Activated naive CD4-positive, alpha-beta T cell treated with anti-CD3 and anti-CD28 coated beads, Interleukin-2, amount 10 ng/mL, durations not matched to agents 7 days and 5 days (primary cell): ENCODE results near the gene ARMH1.
A peak's percentile ranks its signal among the peaks of the same experiment; 100 is the strongest.
"Not testable (repeated sequence)": the region's sequence is repeated elsewhere in the genome, so short reads cannot be mapped to it uniquely, and the experiment has no call there.

Source experiments
- CTCF ChIA-PET: fragments of 350-600 bp; sonication (Branson Sonifier 250); formaldehyde crosslinking; loops from one replicate; lab custom pipeline; 2021; ENCODE audit warnings: antibody characterized with exemption; lab: Charles Lee
- DNase-seq: peaks from one replicate; pipeline ENCODE4 v3.0.0-alpha.2; 2020
- H3K27ac Mint-ChIP-seq: one replicate; pipeline ENCODE4 v1.8.0; 2021; ENCODE audit warnings: mild to moderate bottlenecking, moderate library complexity, mixed read lengths
- H3K27me3 Mint-ChIP-seq: one replicate; pipeline ENCODE4 v1.8.0; 2021; ENCODE audit warnings: mild to moderate bottlenecking, mixed read lengths
- H3K36me3 Mint-ChIP-seq: one replicate; pipeline ENCODE4 v1.8.0; 2021; ENCODE audit warnings: mixed read lengths
- H3K4me1 Mint-ChIP-seq: one replicate; pipeline ENCODE4 v1.8.0; 2021; ENCODE audit warnings: mixed read lengths
- H3K4me3 Mint-ChIP-seq: one replicate; pipeline ENCODE4 v1.8.0; 2021; ENCODE audit warnings: mild to moderate bottlenecking, moderate library complexity, mixed read lengths
- H3K9me3 Mint-ChIP-seq: one replicate; pipeline ENCODE4 v1.8.0; 2021; ENCODE audit warnings: mixed read lengths

Gene ARMH1

GRCh38 chr1:44682883-44683265 is 8.4 kb downstream of the ARMH1 start:
- Mint-ChIP-seq H3K36me3 (no peaks in the 10 kb centered on the region), H3K27me3 (peaks cover 3% of the 10 kb centered on the region), H3K27ac (no peak overlapping the region), H3K9me3 (no peaks in the 10 kb centered on the region), H3K4me3 (no peak overlapping the region), H3K4me1 (peaks cover 2% of the 10 kb centered on the region)
- no peak for DNase-seq
- CTCF ChIA-PET, result interaction anchor here (0.6 to 2.0 kb wide), 2 partner anchors 24 to 1179 kb away, joined by 3 to 7 read pairs; no protein-coding TSS in a partner anchor

- peaks cover 3% of the 10 kb centered on the region for H3K27me3 Mint-ChIP-seq
- H3K9me3 Mint-ChIP-seq, result no peaks in the 10 kb centered on the region
- CTCF ChIA-PET, result interaction anchor here (0.7 to 2.0 kb wide), 4 partner anchors 8 to 31 kb away, joined by 3 to 7 read pairs (median 4); partner anchors contain the start of genes ARMH1 and TMEM53
- H3K4me1 Mint-ChIP-seq, result peaks cover 2% of the 10 kb centered on the region
- no peak overlapping the region for H3K27ac Mint-ChIP-seq
- H3K36me3 Mint-ChIP-seq, result no peaks in the 10 kb centered on the region
- DNase-seq, result no peak
- no peak overlapping the region for H3K4me3 Mint-ChIP-seq
Measured at GRCh38 chr1:44684525-44684924, 10.0 kb downstream of the ARMH1 start.

GRCh38 chr1:44685218-44685617 is 10.7 kb downstream of the ARMH1 start:
- Mint-ChIP-seq H3K36me3 (no peaks in the 10 kb centered on the region), H3K9me3 (no peaks in the 10 kb centered on the region), H3K27ac (no peak overlapping the region), H3K27me3 (no peaks in the 10 kb centered on the region), H3K4me3 (no peak overlapping the region), H3K4me1 (peaks cover 2% of the 10 kb centered on the region)
- no peak for DNase-seq
- CTCF ChIA-PET, result interaction anchor here (1.6 kb wide), 1 partner anchor 9 kb away, joined by 4 read pairs; no protein-coding TSS in a partner anchor

GRCh38 chr1:44685881-44686280 is 11.4 kb downstream of the ARMH1 start:
- H3K36me3 Mint-ChIP-seq, result no peaks in the 10 kb centered on the region
- H3K4me1 Mint-ChIP-seq, result peaks cover 2% of the 10 kb centered on the region
- CTCF ChIA-PET, result no interaction called here
- no peak overlapping the region for H3K27ac Mint-ChIP-seq
- H3K27me3 Mint-ChIP-seq, result no peaks in the 10 kb centered on the region
- H3K9me3 Mint-ChIP-seq, result no peaks in the 10 kb centered on the region
- DNase-seq, result no peak
- H3K4me3 Mint-ChIP-seq, result no peak overlapping the region

- CTCF ChIA-PET, result no interaction called here
- H3K9me3 Mint-ChIP-seq, result no peaks in the 10 kb centered on the region
- H3K27me3 Mint-ChIP-seq, result peaks cover 6% of the 10 kb centered on the region
- peaks cover 2% of the 10 kb centered on the region for H3K4me1 Mint-ChIP-seq
- no peak overlapping the region for H3K4me3 Mint-ChIP-seq
- H3K27ac Mint-ChIP-seq, result no peak overlapping the region
- H3K36me3 Mint-ChIP-seq, result no peaks in the 10 kb centered on the region
- DNase-seq, result no peak
Measured at GRCh38 chr1:44688760-44689446, 14.4 kb downstream of the ARMH1 start.

GRCh38 chr1:44689447-44689765 is 14.9 kb downstream of the ARMH1 start:
- Mint-ChIP-seq H3K9me3 (no peaks in the 10 kb centered on the region), H3K27ac (no peak overlapping the region), H3K27me3 (peaks cover 6% of the 10 kb centered on the region), H3K4me3 (no peak overlapping the region), H3K36me3 (no peaks in the 10 kb centered on the region), H3K4me1 (peaks cover 2% of the 10 kb centered on the region)
- DNase-seq, result no peak
- CTCF ChIA-PET, result no interaction called here

- no peak overlapping the region for H3K4me3 Mint-ChIP-seq
- no peak for DNase-seq
- no peak overlapping the region for H3K27ac Mint-ChIP-seq
- peaks cover 15% of the 10 kb centered on the region for H3K4me1 Mint-ChIP-seq
- peaks cover 9% of the 10 kb centered on the region for H3K27me3 Mint-ChIP-seq
- no peaks in the 10 kb centered on the region for H3K36me3 Mint-ChIP-seq
- no peaks in the 10 kb centered on the region for H3K9me3 Mint-ChIP-seq
- CTCF ChIA-PET, result no interaction called here
Measured at GRCh38 chr1:44693159-44693558, 18.6 kb downstream of the ARMH1 start.

- peaks cover 9% of the 10 kb centered on the region for H3K27me3 Mint-ChIP-seq
- no peak for DNase-seq
- CTCF ChIA-PET, result no interaction called here
- no peaks in the 10 kb centered on the region for H3K9me3 Mint-ChIP-seq
- no peaks in the 10 kb centered on the region for H3K36me3 Mint-ChIP-seq
- H3K4me3 Mint-ChIP-seq, result no peak overlapping the region
- no peak overlapping the region for H3K27ac Mint-ChIP-seq
- H3K4me1 Mint-ChIP-seq, result peaks cover 15% of the 10 kb centered on the region
Measured at GRCh38 chr1:44693900-44694299, 19.4 kb downstream of the ARMH1 start.

- CTCF ChIA-PET, result interaction anchor here (0.7 kb wide), 1 partner anchor 86 kb away, joined by 3 read pairs; no protein-coding TSS in a partner anchor
- no peak overlapping the region for H3K4me3 Mint-ChIP-seq
- H3K4me1 Mint-ChIP-seq, result peaks cover 15% of the 10 kb centered on the region
Measured at GRCh38 chr1:44694863-44695478, 20.5 kb downstream of the ARMH1 start.

GRCh38 chr1:44695671-44696070 is 21.2 kb downstream of the ARMH1 start:
- H3K9me3 Mint-ChIP-seq, result no peaks in the 10 kb centered on the region
- CTCF ChIA-PET, result interaction anchor here (0.7 to 0.8 kb wide), 2 partner anchors 14 to 85 kb away, joined by 3 read pairs; no protein-coding TSS in a partner anchor
- H3K27me3 Mint-ChIP-seq, result peaks cover 9% of the 10 kb centered on the region
- H3K4me1 Mint-ChIP-seq, result peaks cover 15% of the 10 kb centered on the region
- DNase-seq, result no peak
- peaks cover 1% of the 10 kb centered on the region for H3K36me3 Mint-ChIP-seq
- no peak overlapping the region for H3K4me3 Mint-ChIP-seq
- H3K27ac Mint-ChIP-seq, result no peak overlapping the region

More at GRCh38 chr1:44694863-44695478, 20.5 kb downstream of the ARMH1 start:
- Mint-ChIP-seq H3K9me3 (no peaks in the 10 kb centered on the region), H3K27me3 (peaks cover 9% of the 10 kb centered on the region), H3K36me3 (peaks cover under 1% of the 10 kb centered on the region), H3K27ac (no peak overlapping the region)
- no peak for DNase-seq

- no peaks in the 10 kb centered on the region for H3K9me3 Mint-ChIP-seq
- DNase-seq, result no peak
- peaks cover 15% of the 10 kb centered on the region for H3K4me1 Mint-ChIP-seq
- H3K27ac Mint-ChIP-seq, result no peak overlapping the region
- CTCF ChIA-PET, result interaction anchor here (0.8 to 1.7 kb wide), 5 partner anchors 14 to 41 kb away, joined by 3 to 6 read pairs (median 3); partner anchors contain the start of gene RNU5D-1
- no peak overlapping the region for H3K4me3 Mint-ChIP-seq
- H3K36me3 Mint-ChIP-seq, result peaks cover 1% of the 10 kb centered on the region
- H3K27me3 Mint-ChIP-seq, result peaks cover 8% of the 10 kb centered on the region
Measured at GRCh38 chr1:44696101-44696500, 21.6 kb downstream of the ARMH1 start.

GRCh38 chr1:44696789-44697345 is 22.4 kb downstream of the ARMH1 start:
- Mint-ChIP-seq H3K27me3 (peaks cover 3% of the 10 kb centered on the region), H3K4me1 (peaks cover 15% of the 10 kb centered on the region), H3K27ac (peak overlapping the region; percentile 63), H3K36me3 (peaks cover 1% of the 10 kb centered on the region), H3K4me3 (no peak overlapping the region), H3K9me3 (no peaks in the 10 kb centered on the region)
- CTCF ChIA-PET, result interaction anchor here (1.0 to 2.0 kb wide), 6 partner anchors 10 to 44 kb away, joined by 3 to 9 read pairs (median 5); partner anchors contain the start of gene RNU5D-1
- DNase-seq, result peak; percentile 61

GRCh38 chr1:44698138-44698537 is 23.6 kb downstream of the ARMH1 start:
- DNase-seq, result no peak
- no peak overlapping the region for H3K4me3 Mint-ChIP-seq
- peaks cover 1% of the 10 kb centered on the region for H3K36me3 Mint-ChIP-seq
- no peaks in the 10 kb centered on the region for H3K9me3 Mint-ChIP-seq
- peaks cover 15% of the 10 kb centered on the region for H3K4me1 Mint-ChIP-seq
- no peak overlapping the region for H3K27ac Mint-ChIP-seq
- CTCF ChIA-PET, result interaction anchor here (2.0 kb wide), 2 partner anchors 9 to 45 kb away, joined by 7 to 9 read pairs; no protein-coding TSS in a partner anchor
- peaks cover 3% of the 10 kb centered on the region for H3K27me3 Mint-ChIP-seq

GRCh38 chr1:44699375-44699774 is 24.9 kb downstream of the ARMH1 start:
- H3K27me3 Mint-ChIP-seq, DNase-seq, H3K27ac Mint-ChIP-seq, H3K9me3 Mint-ChIP-seq, H3K36me3 Mint-ChIP-seq, H3K4me3 Mint-ChIP-seq: not testable (repeated sequence)
- CTCF ChIA-PET, result interaction anchor here (2.0 kb wide), 1 partner anchor 47 kb away, joined by 7 read pairs; no protein-coding TSS in a partner anchor
- peaks cover 15% of the 10 kb centered on the region for H3K4me1 Mint-ChIP-seq
